Fibroblast of peridontal ligament (primary cell): ENCODE results near the gene SCGB2A2.

Experiments used
- DNase-seq: peaks from one replicate; pipeline ENCODE4 v3.0.0-alpha.2; 2010; ENCODE audit errors: extremely low read depth

The SCGB2A2 gene

DNA sequence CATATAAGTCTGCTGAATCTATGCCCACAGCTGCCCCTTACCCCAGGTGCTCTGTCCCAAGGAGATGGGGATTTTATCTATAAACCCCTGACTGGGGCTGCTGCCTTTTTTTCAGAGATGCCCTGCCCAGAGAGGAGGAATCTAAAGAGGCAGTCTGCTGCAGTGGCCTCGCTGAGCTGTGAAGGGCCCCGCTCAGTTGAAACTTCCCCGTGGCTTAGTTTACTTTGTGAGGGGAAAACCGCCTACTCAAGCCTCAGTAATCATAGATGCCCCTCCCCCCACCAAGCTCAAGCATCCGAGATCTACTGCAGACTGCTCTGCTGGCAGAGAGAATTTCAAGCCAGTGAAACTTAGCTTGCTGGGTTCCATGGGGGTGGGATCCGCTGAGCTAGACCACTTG lies 36.3 kb downstream of the SCGB2A2 start:
- no peak for DNase-seq

GRCh38 chr11:62307950-62308349 lies 38.0 kb downstream of the SCGB2A2 start:
- DNase-seq = no peak

GRCh38 chr11:62309991-62310390 lies 40.0 kb downstream of the SCGB2A2 start:
- DNase-seq = no peak

DNA sequence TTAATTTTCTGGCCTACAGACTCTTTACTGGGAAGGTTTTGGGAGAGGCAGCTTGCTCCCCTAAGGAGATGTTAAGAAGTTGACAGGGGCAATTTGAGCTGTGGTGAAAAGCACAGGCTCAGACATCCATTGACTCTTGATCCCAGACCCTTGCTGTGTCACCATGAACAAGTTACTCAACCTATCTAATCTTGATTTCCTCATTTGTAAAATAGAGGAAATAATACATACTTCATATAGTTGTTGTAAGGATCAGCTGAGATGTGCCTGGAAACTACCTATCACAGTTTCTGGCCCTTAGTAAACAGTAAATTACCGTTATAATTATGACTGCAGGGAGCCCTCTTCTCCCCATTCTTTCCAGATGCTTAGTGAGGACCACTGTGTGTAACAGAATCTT lies 45.5 kb downstream of the SCGB2A2 start:
- no peak for DNase-seq

- DNase-seq = no peak
Observed at GRCh38 chr11:62322524-62322923, 52.6 kb downstream of the SCGB2A2 start.
